ENCODE data around the gene RAB18. TPM values are rescaled to one million over a fixed set of nuclear protein-coding genes. Genes with fewer than 3 reads are reported as not detected.

The RAB18 gene
- total and polyA plus RNA-seq, 9 of the 15 experiments (the other 6 are each of a cell fraction or from before 2014, with no cell fraction given) = 10.5 to 46.3 (median 32.5) TPM

DNA sequence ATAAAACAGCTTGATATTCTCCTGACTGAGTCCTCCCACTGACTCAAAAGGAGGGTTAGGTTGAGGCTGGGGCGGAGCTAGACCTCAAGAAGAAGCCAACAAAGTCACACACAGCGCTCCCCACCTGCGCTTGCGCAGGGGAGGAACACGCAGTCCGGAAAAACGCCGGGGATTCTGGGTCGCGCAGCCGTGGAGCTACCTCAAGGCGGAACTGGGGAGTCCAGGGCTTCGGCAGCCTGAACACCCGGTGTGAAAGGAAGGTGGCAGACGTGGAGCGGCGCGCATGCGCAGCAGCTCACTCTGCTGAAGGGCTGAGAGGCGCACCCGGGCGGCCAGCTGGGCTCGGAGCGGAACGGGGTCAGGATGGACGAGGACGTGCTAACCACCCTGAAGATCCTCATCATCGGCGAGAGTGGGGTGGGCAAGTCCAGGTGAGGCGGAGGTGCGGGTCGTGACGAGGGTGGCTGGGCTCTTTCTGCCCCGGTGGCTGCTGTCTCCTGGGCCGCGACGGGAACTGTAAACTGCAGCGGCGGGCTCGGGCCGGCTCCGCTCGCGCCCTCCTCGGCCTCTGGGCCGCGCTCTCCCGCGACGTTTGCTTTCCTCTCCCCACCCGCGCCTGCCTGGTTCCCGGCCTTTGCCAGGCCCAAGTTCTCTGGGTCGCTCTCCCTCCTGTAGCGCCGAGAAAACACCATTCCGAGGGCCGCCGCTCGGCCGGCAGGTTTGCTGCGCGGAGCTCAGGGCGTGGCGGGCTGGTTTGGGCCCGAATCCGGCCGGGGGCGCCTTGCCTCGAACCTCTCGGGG lies at the start of gene RAB18 (continued):
- TF ChIP-seq ELF1 (tag; IDR thresholded peaks at IDR 0.05) (peak; percentile 92), THRAP3 (IDR thresholded peaks at IDR 0.05; ENCODE audit: borderline replicate concordance) (no peak), PTTG1 (tag; IDR thresholded peaks at IDR 0.05; ENCODE audit: low read depth) (no peak), ZFX (CRISPR knock-in tag; IDR thresholded peaks at IDR 0.05) (peak; percentile 97), SAFB (IDR thresholded peaks at IDR 0.05; ENCODE audit: borderline replicate concordance, low read depth, low read length) (0 out of 2 replicates have a peak, but pooled peaks have one; percentile 44), CREB1 (IDR thresholded peaks at IDR 0.05) (peak; percentile 53; the same call in 1 of the 2 replicates), CREB1 (CRISPR knock-in tag; IDR thresholded peaks at IDR 0.05) (peak; percentile 45), EP400 (IDR thresholded peaks at IDR 0.05) (peak; percentile 76), NFE2L1 (tag; IDR thresholded peaks at IDR 0.05; ENCODE audit: borderline replicate concordance, low read depth) (no peak), SP1 (CRISPR knock-in tag; IDR thresholded peaks at IDR 0.05) (peak; percentile 85), NCOA1 (IDR thresholded peaks at IDR 0.05; ENCODE audit: low read depth) (peak; percentile 97), TBL1XR1 (IDR thresholded peaks at IDR 0.05; ENCODE audit: low read length in 2 of 2) (peak in 1 of 2 experiments; percentile 24; a peak in 2 of 4 replicates), ZNF551 (CRISPR knock-in tag; IDR thresholded peaks at IDR 0.05) (no peak), NR1H2 (CRISPR knock-in tag; IDR thresholded peaks at IDR 0.05) (no peak), RFX7 (CRISPR knock-in tag; IDR thresholded peaks at IDR 0.05) (no peak), KDM5B (IDR thresholded peaks at IDR 0.05; ENCODE audit: insufficient replicate concordance, low read depth, low read length) (peak; percentile 85), PURB (CRISPR knock-in tag; IDR thresholded peaks at IDR 0.05; ENCODE audit: low read depth) (no peak)
- TF ChIP-seq, protein P1, sequence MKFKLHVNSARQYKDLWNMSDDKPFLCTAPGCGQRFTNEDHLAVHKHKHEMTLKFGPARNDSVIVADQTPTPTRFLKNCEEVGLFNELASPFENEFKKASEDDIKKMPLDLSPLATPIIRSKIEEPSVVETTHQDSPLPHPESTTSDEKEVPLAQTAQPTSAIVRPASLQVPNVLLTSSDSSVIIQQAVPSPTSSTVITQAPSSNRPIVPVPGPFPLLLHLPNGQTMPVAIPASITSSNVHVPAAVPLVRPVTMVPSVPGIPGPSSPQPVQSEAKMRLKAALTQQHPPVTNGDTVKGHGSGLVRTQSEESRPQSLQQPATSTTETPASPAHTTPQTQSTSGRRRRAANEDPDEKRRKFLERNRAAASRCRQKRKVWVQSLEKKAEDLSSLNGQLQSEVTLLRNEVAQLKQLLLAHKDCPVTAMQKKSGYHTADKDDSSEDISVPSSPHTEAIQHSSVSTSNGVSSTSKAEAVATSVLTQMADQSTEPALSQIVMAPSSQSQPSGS (CRISPR knock-in tag; IDR thresholded peaks at IDR 0.05) = no peak
- TF ChIP-seq, protein P2, sequence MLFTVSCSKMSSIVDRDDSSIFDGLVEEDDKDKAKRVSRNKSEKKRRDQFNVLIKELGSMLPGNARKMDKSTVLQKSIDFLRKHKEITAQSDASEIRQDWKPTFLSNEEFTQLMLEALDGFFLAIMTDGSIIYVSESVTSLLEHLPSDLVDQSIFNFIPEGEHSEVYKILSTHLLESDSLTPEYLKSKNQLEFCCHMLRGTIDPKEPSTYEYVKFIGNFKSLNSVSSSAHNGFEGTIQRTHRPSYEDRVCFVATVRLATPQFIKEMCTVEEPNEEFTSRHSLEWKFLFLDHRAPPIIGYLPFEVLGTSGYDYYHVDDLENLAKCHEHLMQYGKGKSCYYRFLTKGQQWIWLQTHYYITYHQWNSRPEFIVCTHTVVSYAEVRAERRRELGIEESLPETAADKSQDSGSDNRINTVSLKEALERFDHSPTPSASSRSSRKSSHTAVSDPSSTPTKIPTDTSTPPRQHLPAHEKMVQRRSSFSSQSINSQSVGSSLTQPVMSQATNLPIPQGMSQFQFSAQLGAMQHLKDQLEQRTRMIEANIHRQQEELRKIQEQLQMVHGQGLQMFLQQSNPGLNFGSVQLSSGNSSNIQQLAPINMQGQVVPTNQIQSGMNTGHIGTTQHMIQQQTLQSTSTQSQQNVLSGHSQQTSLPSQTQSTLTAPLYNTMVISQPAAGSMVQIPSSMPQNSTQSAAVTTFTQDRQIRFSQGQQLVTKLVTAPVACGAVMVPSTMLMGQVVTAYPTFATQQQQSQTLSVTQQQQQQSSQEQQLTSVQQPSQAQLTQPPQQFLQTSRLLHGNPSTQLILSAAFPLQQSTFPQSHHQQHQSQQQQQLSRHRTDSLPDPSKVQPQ (CRISPR knock-in tag; IDR thresholded peaks at IDR 0.05; ENCODE audit: borderline replicate concordance) = no peak
- TF ChIP-seq, protein P3, sequence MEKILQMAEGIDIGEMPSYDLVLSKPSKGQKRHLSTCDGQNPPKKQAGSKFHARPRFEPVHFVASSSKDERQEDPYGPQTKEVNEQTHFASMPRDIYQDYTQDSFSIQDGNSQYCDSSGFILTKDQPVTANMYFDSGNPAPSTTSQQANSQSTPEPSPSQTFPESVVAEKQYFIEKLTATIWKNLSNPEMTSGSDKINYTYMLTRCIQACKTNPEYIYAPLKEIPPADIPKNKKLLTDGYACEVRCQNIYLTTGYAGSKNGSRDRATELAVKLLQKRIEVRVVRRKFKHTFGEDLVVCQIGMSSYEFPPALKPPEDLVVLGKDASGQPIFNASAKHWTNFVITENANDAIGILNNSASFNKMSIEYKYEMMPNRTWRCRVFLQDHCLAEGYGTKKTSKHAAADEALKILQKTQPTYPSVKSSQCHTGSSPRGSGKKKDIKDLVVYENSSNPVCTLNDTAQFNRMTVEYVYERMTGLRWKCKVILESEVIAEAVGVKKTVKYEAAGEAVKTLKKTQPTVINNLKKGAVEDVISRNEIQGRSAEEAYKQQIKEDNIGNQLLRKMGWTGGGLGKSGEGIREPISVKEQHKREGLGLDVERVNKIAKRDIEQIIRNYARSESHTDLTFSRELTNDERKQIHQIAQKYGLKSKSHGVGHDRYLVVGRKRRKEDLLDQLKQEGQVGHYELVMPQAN (IDR thresholded peaks at IDR 0.05; ENCODE audit: borderline replicate concordance) = peak; percentile 59; the same call in 1 of the 2 replicates
- TF ChIP-seq, protein P4, sequence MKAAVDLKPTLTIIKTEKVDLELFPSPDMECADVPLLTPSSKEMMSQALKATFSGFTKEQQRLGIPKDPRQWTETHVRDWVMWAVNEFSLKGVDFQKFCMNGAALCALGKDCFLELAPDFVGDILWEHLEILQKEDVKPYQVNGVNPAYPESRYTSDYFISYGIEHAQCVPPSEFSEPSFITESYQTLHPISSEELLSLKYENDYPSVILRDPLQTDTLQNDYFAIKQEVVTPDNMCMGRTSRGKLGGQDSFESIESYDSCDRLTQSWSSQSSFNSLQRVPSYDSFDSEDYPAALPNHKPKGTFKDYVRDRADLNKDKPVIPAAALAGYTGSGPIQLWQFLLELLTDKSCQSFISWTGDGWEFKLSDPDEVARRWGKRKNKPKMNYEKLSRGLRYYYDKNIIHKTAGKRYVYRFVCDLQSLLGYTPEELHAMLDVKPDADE (conservative IDR thresholded peaks at IDR 0.05; ENCODE audit: control insufficient read depth, low read depth, low read length) = peak; percentile 68; the same call in 1 of the 2 replicates

All from K562 (cell line).